GM23338 (cell line): Measurements from ENCODE around the gene TGM6. TPM values are rescaled to one million over a fixed set of nuclear protein-coding genes. Genes with fewer than 3 reads are reported as not detected.

ENCODE experiments used
- ATAC-seq: fragments of 200-7000 bp; cut with Tn5 transposase; 3 replicates; pipeline ENCODE4 v1.9.1; 2020
- DNase-seq: peaks from one replicate; pipeline ENCODE4 v3.0.0-alpha.2; 2015; ENCODE audit warnings: low spot score
- H2AFZ ChIP-seq: fragments of 200-600 bp; sonication (generic); 2 replicates; pipeline ENCODE4 v1.8.0; 2016; ENCODE audit warnings: antibody characterized with exemption, mild to moderate bottlenecking, moderate library complexity
- H3F3A ChIP-seq: fragments of 200-600 bp; sonication (generic); replicated peaks from 2 replicates; pipeline ENCODE4 v1.8.0; 2017; ENCODE audit warnings: antibody characterized with exemption, mixed run types, low read depth
- H3K27ac ChIP-seq: fragments of 200-600 bp; sonication (generic); 2 replicates; pipeline ENCODE4 v1.6.1; 2016; ENCODE audit warnings: low read depth
- H3K27me3 ChIP-seq: fragments of 200-600 bp; sonication (generic); 2 replicates; pipeline ENCODE4 v1.8.0; 2016; ENCODE audit warnings: mild to moderate bottlenecking, mixed run types, moderate library complexity; ENCODE audit not compliant: insufficient read depth
- H3K36me3 ChIP-seq: fragments of 200-600 bp; sonication (generic); 2 replicates; pipeline ENCODE4 v1.8.0; 2016; ENCODE audit warnings: mild to moderate bottlenecking; ENCODE audit not compliant: insufficient read depth
- H3K4me1 ChIP-seq: fragments of 200-600 bp; sonication (generic); 2 replicates; pipeline ENCODE4 v1.8.0; 2016; ENCODE audit warnings: mild to moderate bottlenecking, moderate library complexity; ENCODE audit not compliant: insufficient read depth
- H3K4me2 ChIP-seq: fragments of 200-600 bp; sonication (generic); 2 replicates; pipeline ENCODE4 v1.7.1; 2017; ENCODE audit warnings: mixed run types
- H3K4me3 ChIP-seq: fragments of 200-600 bp; sonication (generic); 2 replicates; pipeline ENCODE4 v1.6.1; 2016; ENCODE audit warnings: mixed run types
- H3K79me2 ChIP-seq: fragments of 200-600 bp; sonication (generic); replicated peaks from 2 replicates; pipeline ENCODE4 v1.8.0; 2017; ENCODE audit warnings: mild to moderate bottlenecking; ENCODE audit not compliant: insufficient read depth
- H3K9me2 ChIP-seq: fragments of 200-600 bp; sonication (generic); 2 replicates; pipeline ENCODE4 v1.8.0; 2017; ENCODE audit not compliant: insufficient read depth
- H4K20me1 ChIP-seq: fragments of 200-600 bp; sonication (generic); replicated peaks from 2 replicates; pipeline ENCODE4 v1.8.0; 2017; ENCODE audit warnings: mild to moderate bottlenecking; ENCODE audit not compliant: insufficient read depth
- H3K27ac Mint-ChIP-seq: 2 replicates; pipeline ENCODE4 v1.8.0; 2020; ENCODE audit warnings: inconsistent platforms, mild to moderate bottlenecking, moderate library complexity, mixed read lengths
- H3K27me3 Mint-ChIP-seq: 3 replicates; pipeline ENCODE4 v1.8.0; 2022; ENCODE audit warnings: low read depth, mild to moderate bottlenecking, moderate library complexity, mixed read lengths, inconsistent platforms; ENCODE audit not compliant: insufficient read depth, poor library complexity
- H3K36me3 Mint-ChIP-seq: 3 replicates; pipeline ENCODE4 v1.8.0; 2021; ENCODE audit warnings: low read depth, mild to moderate bottlenecking, inconsistent platforms, moderate library complexity, mixed read lengths
- H3K4me1 Mint-ChIP-seq: 3 replicates; pipeline ENCODE4 v1.8.0; 2020; ENCODE audit warnings: mild to moderate bottlenecking, inconsistent platforms, mixed read lengths
- H3K4me3 Mint-ChIP-seq: 3 replicates; pipeline ENCODE4 v1.8.0; 2021; ENCODE audit warnings: moderate library complexity, mild to moderate bottlenecking, inconsistent platforms, mixed read lengths
- H3K9me3 Mint-ChIP-seq: 3 replicates; pipeline ENCODE4 v1.8.0; 2020; ENCODE audit warnings: moderate library complexity, mild to moderate bottlenecking, inconsistent platforms, mixed read lengths
- EZH2 ChIP-seq: fragments of 200-600 bp; sonication (generic); IDR thresholded peaks from one replicate; pipeline ENCODE4 v1.8.0; 2017; ENCODE audit warnings: antibody characterized with exemption, mild to moderate bottlenecking, low read depth; ENCODE audit not compliant: unreplicated experiment
- JUNB ChIP-seq: IDR thresholded peaks from one replicate; pipeline ENCODE4 v1.6.1; 2016; ENCODE audit warnings: antibody characterized with exemption; ENCODE audit not compliant: unreplicated experiment
- ZNF114 ChIP-seq: fragments of 250-450 bp; sonication (Bioruptor Pico); IDR thresholded peaks from 2 replicates; pipeline ENCODE4 v1.5.0; 2020; ENCODE audit warnings: mild to moderate bottlenecking, moderate library complexity
- polyA plus RNA-seq: library from polyadenylated mRNA; unstranded; fragments of >200 nt; fragmentation: Nextera tagmentation; extraction: Ambion mirVana; gene quantifications from 2 replicates; pipeline ENCODE4 v1.2.1, GENCODE V29; 2016
- total RNA-seq: library from RNA; depleted of rRNA; stranded (reverse); fragments of >200 nt; shearing (Covaris generic); gene quantifications from 2 replicates; pipeline ENCODE4 v1.2.3, GENCODE V29; 2014
- TF ChIP-seq, protein P1 (sequence below): fragments of 250-450 bp; sonication (Bioruptor Pico); IDR thresholded peaks from 2 replicates; pipeline ENCODE4 v1.5.0; 2020; ENCODE audit warnings: mild to moderate bottlenecking, moderate library complexity
- TF ChIP-seq, protein P2 (sequence below), 2 experiments: fragments of 200-600 bp in 1 of 2; sonication (generic) in 1 of 2; conservative IDR thresholded peaks; 2 replicates each; pipeline versions ENCODE4 v1.5.1 to v1.6.1; 2016 to 2017; ENCODE audit warnings: antibody characterized with exemption in 2 of 2, low read depth in 2 of 2, mild to moderate bottlenecking in 2 of 2, moderate library complexity in 1 of 2

The TGM6 gene
- total and polyA plus RNA-seq, 2 experiments from 2014 or later, result not detected

DNA sequence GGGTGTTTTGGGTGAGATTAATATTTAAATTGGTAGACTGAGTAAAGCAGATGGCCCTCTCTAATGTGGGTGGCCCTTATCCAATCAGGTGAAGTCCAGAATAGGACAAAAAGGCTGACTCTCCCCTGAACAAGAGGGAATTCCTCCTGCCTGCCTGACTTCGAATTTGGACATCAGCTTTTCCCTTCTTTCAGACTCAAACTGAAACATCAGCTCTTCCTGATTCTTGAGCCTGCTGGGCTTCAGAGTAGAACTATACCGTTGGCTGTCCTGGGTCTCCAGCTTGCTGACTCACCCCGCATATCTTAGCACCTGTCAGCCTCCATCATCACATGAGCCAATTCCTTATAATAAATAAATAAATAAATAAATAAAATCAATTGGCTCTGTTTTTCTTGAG, 15.0 kb upstream of the TGM6 start:
- DNase-seq (no peak), ATAC-seq (no peak)
- no peaks in the 10 kb centered on the region for H3K27me3 Mint-ChIP-seq
- H2AFZ ChIP-seq, result no peak overlapping the region
- H3K36me3 Mint-ChIP-seq, result no peaks in the 10 kb centered on the region; the same call in 2 of the 3 replicates
- no peak for TF ChIP-seq EZH2
- no peaks in the 10 kb centered on the region for H3K27me3 ChIP-seq
- H3K36me3 ChIP-seq, result no peaks in the 10 kb centered on the region
- H3F3A ChIP-seq, result no peaks in the 10 kb centered on the region
- H3K4me1 Mint-ChIP-seq, result peaks cover 6% of the 10 kb centered on the region; the same call in 2 of the 3 replicates
- H3K79me2 ChIP-seq, result no peaks in the 10 kb centered on the region
- no peak overlapping the region for H3K4me3 Mint-ChIP-seq
- no peak overlapping the region for H3K4me3 ChIP-seq
- no peak overlapping the region for H3K4me2 ChIP-seq
- H3K9me3 Mint-ChIP-seq, result peaks cover 14% of the 10 kb centered on the region
- H3K4me1 ChIP-seq, result no peaks in the 10 kb centered on the region
- H3K27ac ChIP-seq, result no peak overlapping the region
- 0 out of 2 replicates have a peak, but pooled peaks cover 3% of the 10 kb centered on the region for H3K9me2 ChIP-seq
- H3K27ac Mint-ChIP-seq, result no peak overlapping the region
- no peaks in the 10 kb centered on the region for H4K20me1 ChIP-seq

DNA sequence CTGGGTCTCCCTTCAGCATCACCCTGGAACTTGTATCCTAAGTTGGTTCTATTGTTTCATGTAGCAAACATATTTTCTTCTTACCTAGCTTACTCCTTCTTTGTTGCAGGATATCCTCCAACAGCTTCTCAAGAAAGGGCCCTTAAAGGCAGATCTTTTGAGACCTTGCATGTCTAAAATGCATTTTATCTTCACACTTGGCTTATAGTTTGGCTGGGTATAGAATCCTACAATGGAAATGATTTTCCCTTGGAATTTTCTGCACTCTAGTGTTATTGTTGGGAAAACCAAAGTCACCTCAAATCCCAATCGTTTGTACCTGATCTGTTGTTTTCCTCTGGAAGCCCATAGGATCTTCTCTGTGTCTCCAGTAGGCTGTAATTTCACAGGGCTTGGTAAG, 12.1 kb upstream of the TGM6 start:
- Histone ChIP-seq H3K36me3 (no peaks in the 10 kb centered on the region), H3K4me2 (no peak overlapping the region), H4K20me1 (no peaks in the 10 kb centered on the region), H3K79me2 (no peaks in the 10 kb centered on the region), H3K27me3 (no peaks in the 10 kb centered on the region), H3K4me3 (no peak overlapping the region), H3F3A (no peaks in the 10 kb centered on the region), H3K9me2 (no peaks in the 10 kb centered on the region), H3K4me1 (no peaks in the 10 kb centered on the region), H2AFZ (no peak overlapping the region), H3K27ac (no peak overlapping the region)
- ATAC-seq (no peak), DNase-seq (no peak)
- H3K4me3 Mint-ChIP-seq, result no peak overlapping the region
- H3K36me3 Mint-ChIP-seq, result no peaks in the 10 kb centered on the region
- H3K27me3 Mint-ChIP-seq, result no peaks in the 10 kb centered on the region
- H3K4me1 Mint-ChIP-seq, result peaks cover 3% of the 10 kb centered on the region; the same call in 2 of the 3 replicates
- TF ChIP-seq ZNF114 (CRISPR knock-in tag) (no peak), JUNB (no peak), EZH2 (no peak)
- TF ChIP-seq, protein P1, sequence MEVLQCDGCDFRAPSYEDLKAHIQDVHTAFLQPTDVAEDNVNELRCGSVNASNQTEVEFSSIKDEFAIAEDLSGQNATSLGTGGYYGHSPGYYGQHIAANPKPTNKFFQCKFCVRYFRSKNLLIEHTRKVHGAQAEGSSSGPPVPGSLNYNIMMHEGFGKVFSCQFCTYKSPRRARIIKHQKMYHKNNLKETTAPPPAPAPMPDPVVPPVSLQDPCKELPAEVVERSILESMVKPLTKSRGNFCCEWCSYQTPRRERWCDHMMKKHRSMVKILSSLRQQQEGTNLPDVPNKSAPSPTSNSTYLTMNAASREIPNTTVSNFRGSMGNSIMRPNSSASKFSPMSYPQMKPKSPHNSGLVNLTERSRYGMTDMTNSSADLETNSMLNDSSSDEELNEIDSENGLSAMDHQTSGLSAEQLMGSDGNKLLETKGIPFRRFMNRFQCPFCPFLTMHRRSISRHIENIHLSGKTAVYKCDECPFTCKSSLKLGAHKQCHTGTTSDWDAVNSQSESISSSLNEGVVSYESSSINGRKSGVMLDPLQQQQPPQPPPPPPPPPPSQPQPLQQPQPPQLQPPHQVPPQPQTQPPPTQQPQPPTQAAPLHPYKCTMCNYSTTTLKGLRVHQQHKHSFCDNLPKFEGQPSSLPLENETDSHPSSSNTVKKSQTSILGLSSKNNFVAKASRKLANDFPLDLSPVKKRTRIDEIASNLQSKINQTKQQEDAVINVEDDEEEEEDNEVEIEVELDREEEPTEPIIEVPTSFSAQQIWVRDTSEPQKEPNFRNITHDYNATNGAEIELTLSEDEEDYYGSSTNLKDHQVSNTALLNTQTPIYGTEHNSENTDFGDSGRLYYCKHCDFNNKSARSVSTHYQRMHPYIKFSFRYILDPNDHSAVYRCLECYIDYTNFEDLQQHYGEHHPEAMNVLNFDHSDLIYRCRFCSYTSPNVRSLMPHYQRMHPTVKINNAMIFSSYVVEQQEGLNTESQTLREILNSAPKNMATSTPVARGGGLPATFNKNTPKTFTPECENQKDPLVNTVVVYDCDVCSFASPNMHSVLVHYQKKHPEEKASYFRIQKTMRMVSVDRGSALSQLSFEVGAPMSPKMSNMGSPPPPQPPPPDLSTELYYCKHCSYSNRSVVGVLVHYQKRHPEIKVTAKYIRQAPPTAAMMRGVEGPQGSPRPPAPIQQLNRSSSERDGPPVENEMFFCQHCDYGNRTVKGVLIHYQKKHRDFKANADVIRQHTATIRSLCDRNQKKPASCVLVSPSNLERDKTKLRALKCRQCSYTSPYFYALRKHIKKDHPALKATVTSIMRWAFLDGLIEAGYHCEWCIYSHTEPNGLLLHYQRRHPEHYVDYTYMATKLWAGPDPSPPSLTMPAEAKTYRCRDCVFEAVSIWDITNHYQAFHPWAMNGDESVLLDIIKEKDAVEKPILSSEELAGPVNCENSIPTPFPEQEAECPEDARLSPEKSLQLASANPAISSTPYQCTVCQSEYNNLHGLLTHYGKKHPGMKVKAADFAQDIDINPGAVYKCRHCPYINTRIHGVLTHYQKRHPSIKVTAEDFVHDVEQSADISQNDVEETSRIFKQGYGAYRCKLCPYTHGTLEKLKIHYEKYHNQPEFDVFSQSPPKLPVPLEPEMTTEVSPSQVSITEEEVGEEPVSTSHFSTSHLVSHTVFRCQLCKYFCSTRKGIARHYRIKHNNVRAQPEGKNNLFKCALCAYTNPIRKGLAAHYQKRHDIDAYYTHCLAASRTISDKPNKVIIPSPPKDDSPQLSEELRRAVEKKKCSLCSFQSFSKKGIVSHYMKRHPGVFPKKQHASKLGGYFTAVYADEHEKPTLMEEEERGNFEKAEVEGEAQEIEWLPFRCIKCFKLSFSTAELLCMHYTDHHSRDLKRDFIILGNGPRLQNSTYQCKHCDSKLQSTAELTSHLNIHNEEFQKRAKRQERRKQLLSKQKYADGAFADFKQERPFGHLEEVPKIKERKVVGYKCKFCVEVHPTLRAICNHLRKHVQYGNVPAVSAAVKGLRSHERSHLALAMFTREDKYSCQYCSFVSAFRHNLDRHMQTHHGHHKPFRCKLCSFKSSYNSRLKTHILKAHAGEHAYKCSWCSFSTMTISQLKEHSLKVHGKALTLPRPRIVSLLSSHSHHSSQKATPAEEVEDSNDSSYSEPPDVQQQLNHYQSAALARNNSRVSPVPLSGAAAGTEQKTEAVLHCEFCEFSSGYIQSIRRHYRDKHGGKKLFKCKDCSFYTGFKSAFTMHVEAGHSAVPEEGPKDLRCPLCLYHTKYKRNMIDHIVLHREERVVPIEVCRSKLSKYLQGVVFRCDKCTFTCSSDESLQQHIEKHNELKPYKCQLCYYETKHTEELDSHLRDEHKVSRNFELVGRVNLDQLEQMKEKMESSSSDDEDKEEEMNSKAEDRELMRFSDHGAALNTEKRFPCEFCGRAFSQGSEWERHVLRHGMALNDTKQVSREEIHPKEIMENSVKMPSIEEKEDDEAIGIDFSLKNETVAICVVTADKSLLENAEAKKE, result no peak
- TF ChIP-seq, protein P2, sequence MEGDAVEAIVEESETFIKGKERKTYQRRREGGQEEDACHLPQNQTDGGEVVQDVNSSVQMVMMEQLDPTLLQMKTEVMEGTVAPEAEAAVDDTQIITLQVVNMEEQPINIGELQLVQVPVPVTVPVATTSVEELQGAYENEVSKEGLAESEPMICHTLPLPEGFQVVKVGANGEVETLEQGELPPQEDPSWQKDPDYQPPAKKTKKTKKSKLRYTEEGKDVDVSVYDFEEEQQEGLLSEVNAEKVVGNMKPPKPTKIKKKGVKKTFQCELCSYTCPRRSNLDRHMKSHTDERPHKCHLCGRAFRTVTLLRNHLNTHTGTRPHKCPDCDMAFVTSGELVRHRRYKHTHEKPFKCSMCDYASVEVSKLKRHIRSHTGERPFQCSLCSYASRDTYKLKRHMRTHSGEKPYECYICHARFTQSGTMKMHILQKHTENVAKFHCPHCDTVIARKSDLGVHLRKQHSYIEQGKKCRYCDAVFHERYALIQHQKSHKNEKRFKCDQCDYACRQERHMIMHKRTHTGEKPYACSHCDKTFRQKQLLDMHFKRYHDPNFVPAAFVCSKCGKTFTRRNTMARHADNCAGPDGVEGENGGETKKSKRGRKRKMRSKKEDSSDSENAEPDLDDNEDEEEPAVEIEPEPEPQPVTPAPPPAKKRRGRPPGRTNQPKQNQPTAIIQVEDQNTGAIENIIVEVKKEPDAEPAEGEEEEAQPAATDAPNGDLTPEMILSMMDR (conservative IDR thresholded peaks at IDR 0.05; ENCODE audit: low read depth in 2 of 2), result no peak
- no peak overlapping the region for H3K27ac Mint-ChIP-seq
- H3K9me3 Mint-ChIP-seq, result no peaks in the 10 kb centered on the region; the same call in 2 of the 3 replicates
